GM10266 (cell line): Measurements from ENCODE around the gene TAF5L.

ENCODE experiments used
- DNase-seq: peaks from one replicate; pipeline ENCODE4 v3.0.0; 2012; ENCODE audit errors: extremely low spot score
- TF ChIP-seq, protein P1 (sequence below): IDR thresholded peaks from 2 replicates; pipeline ENCODE4 v1.5.1; 2012; ENCODE audit warnings: mild to moderate bottlenecking, low read depth; ENCODE audit not compliant: control insufficient read depth, insufficient read depth; ENCODE audit errors: missing control alignments

TAF5L gene

DNA sequence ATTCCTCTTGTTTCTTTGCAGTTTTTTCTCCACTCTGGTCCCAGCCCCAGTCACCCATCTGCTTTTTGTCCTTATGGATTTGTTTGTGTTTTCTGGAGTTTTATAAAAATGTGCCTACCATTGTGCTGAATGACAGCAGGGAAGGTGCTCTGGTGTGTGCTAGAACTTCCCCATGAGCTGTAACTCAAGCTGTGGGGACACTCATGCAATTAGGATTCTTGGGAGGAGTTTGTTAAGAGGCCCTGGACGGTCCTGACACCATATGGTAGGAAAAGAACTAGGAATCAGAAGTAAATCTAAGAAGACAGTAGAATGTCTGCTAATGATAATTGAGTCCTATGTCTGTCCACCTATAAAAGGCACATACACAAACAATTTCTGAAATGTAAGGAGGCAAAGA is 27.5 kb upstream of the TAF5L start:
- DNase-seq, result no peak
- TF ChIP-seq, protein P1, sequence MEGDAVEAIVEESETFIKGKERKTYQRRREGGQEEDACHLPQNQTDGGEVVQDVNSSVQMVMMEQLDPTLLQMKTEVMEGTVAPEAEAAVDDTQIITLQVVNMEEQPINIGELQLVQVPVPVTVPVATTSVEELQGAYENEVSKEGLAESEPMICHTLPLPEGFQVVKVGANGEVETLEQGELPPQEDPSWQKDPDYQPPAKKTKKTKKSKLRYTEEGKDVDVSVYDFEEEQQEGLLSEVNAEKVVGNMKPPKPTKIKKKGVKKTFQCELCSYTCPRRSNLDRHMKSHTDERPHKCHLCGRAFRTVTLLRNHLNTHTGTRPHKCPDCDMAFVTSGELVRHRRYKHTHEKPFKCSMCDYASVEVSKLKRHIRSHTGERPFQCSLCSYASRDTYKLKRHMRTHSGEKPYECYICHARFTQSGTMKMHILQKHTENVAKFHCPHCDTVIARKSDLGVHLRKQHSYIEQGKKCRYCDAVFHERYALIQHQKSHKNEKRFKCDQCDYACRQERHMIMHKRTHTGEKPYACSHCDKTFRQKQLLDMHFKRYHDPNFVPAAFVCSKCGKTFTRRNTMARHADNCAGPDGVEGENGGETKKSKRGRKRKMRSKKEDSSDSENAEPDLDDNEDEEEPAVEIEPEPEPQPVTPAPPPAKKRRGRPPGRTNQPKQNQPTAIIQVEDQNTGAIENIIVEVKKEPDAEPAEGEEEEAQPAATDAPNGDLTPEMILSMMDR, result no peak

DNA sequence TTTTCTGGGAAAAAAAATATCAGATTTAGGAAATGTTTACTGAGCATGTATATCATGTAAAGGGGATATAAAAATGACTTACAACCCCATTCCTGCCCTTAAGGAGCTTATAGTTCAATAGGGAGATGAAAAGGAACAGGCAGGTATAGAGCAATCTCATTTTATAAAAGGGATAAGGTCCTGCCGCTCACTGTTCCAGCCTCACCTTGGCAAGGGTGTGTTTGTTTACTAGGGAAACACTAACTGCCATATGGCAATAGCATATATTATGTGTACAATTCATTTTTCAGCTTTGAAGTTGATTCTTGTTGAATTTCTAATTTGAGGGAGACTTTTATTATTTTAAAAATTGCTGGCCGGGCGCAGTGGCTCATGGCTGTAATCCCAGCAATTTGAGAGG is 25.6 kb upstream of the TAF5L start:
- TF ChIP-seq, protein P1, result no peak
- DNase-seq, result no peak

DNA sequence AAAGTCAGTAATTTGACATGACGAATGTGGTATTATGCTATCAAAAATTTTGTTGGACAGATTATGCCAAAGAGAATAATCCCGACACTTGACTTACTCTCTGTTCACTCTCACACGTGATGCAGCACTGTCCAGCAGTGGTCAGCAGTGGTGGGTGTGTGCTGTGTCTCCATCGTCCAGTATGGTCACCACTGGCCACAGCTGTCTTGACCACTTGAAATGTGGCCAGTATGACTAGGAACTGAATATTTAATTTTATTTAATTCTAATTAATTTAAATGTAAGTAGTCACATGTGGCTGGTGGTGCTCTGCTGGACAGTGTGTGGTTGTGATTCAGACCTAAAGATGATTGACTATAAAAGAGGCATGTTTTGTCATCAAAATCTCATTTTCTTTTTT is 24.1 kb upstream of the TAF5L start:
- TF ChIP-seq, protein P1, result no peak
- no peak for DNase-seq

DNA sequence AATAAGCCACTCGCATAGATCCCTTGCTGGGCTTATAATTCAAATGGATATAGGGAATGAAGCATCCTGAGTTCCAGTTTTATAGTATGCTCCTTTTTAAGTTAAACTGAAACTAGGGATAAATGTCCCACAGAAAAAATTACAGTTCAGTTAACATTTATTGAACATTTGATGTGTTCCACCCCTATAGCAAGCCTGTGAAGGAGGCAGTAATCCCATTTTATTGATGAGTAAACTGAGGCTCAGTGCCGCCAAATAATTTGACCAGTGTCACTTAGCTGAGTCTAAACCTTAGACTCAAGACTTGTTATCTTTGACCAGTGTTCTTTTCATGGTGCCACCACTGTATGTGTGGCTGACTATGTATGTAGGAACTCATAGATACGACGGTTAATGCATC is 22.5 kb upstream of the TAF5L start:
- TF ChIP-seq, protein P1, result no peak
- DNase-seq, result no peak

DNA sequence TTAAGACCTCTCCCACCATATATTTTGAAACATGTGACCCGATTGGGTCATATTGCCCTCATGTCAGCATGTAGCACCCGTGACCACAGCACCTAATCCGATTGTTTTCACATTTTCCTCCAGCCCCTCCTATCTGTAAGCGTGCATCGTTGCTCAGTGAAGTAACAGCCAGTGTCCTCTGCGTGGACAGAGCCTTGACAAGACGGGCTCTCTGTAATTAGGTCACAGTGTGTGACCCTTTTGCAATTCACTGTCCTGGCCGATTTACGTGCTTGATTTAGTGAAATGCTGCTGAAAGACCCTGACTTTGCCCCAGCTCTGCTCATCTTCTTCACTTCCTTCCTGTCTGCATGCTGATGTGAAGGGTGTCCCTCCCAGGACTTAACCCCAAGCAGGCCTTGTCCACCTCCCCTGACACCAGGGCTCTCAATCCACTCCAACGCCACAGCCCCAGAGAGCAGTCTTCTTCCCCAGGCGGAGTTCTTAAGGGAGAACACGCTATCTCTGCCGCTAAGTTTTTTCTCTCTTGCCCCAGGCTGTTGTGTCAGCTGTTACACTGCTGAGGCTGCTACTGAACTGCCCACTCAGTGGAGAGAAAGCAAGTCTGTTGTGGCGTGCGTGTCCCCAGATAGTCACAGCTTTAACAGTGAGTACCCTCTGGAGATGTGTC is 19.5 kb upstream of the TAF5L start:
- TF ChIP-seq, protein P1, result no peak
- DNase-seq, result no peak

DNA sequence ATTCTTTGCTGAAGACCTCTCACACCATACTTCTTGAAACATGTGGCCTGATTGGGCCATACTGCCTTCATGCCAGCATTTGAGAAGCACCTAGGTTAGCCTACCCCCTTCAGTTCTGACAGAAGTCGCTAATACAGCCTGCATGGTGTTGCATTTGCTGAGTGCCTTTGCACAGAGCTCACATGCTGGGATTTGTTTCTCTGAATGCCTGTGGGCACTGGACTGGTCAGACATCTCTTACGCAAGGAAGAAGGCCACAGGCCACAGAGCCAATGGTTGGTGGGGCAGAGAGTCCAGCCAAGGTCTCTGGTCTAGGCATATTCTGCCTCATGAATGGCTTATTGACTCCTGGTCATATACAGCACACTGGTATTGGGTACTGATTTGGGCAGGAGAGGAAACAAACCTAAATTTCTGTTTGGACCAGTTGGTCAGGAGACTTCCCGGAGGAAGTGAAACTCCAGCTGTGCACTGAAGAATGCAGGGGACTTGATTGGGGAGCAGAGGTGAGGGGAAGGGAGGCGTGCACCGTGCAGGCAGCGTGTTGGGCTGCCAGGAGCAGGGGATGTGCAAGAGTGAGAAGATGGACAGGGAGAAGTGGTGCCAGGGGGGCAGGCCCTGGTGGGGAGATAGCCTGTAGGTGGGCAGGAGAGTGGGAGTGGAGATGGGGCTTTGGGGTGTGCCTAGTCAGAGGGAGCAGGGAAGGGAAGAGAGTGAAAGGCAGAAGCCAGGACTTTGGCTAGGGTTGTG is 18.2 kb upstream of the TAF5L start:
- no peak for DNase-seq
- TF ChIP-seq, protein P1, result no peak

DNA sequence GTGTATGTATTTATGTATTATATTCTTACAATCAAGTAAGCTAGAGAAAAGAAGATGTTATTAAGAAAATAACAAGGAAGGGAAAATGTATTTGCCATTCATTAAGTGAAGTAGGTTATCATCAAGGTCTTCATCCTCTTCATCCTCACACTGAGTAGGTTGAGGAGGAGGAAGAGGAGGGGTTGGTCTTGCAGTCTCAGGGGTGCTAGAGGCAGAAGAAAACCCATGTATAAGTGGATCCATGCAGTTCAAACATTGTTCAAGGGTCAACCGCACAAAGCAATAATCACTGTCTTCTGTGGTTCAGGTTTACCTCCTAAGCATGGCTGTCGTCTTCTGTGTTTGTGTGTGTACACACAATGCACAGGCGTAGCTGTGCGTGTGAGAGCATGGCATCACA is 17.0 kb upstream of the TAF5L start:
- no peak for DNase-seq

More for the DNA sequence above, 17.0 kb upstream of the TAF5L start:
- TF ChIP-seq, protein P1, result no peak
